Stimulated activated naive CD8-positive, alpha-beta T cell treated with anti-CD3 and anti-CD28 coated beads, Interleukin-15, Interleukin-2, amounts not matched to agents 100 U/mL and 50 U/mL, for 24 hours (primary cell): ENCODE results near the gene TBPL1.
"Not testable (repeated sequence)": the region's sequence is repeated elsewhere in the genome, so short reads cannot be mapped to it uniquely, and the experiment has no call there.

Experiments used
- ATAC-seq: fragments of 150-1000 bp; cut with Tn5 transposase; one replicate; pipeline ENCODE4 v1.10.0; 2021
- DNase-seq: peaks from one replicate; pipeline ENCODE4 v3.0.0; 2021

The TBPL1 gene

GRCh38 chr6:133953634-133954415, 801 bp downstream of the TBPL1 start:
- ATAC-seq: no peak
- no peak for DNase-seq

GRCh38 chr6:133954657-133955576, 1.9 kb downstream of the TBPL1 start:
- DNase-seq (no peak), ATAC-seq (no peak)

GRCh38 chr6:133955582-133956415, 2.8 kb downstream of the TBPL1 start:
- DNase-seq (no peak), ATAC-seq (no peak)

GRCh38 chr6:133956416-133957049, 3.5 kb downstream of the TBPL1 start:
- DNase-seq (no peak), ATAC-seq (no peak)

- DNase-seq (no peak), ATAC-seq (no peak)
Observed at GRCh38 chr6:133957227-133957626, 4.2 kb downstream of the TBPL1 start.

- ATAC-seq: no peak
- DNase-seq: no peak
Observed at GRCh38 chr6:133957780-133958242, 4.8 kb downstream of the TBPL1 start.

- DNase-seq (no peak), ATAC-seq (no peak)
Observed at GRCh38 chr6:133958791-133959190, 5.8 kb downstream of the TBPL1 start.

- DNase-seq: no peak
Observed at GRCh38 chr6:133959667-133960368, 6.8 kb downstream of the TBPL1 start.

DNA sequence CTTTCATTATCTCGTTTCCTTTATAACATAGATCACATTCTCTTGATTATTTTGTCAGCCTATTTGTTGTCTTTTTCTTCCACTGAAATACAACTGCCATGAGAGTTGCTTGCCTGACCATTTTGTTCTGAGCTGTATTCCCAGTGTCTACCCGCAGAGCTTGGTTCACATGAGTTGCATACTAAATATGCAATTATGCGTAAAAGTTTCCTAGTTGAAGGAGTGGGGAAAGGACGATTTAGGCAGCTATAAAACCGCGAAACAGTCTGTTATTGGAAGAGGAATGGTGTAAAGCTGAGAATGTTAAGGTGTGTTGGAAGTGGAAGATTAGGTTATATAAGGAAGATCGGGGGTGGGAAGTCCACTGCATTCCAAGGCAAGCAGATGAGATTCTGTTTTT, 8.8 kb downstream of the TBPL1 start:
- DNase-seq: no peak
- ATAC-seq: no peak

More at GRCh38 chr6:133959667-133960368, 6.8 kb downstream of the TBPL1 start:
- ATAC-seq: no peak

GRCh38 chr6:133964052-133964451, 11.0 kb downstream of the TBPL1 start:
- peak; percentile 38 for ATAC-seq
- DNase-seq: no peak

DNA sequence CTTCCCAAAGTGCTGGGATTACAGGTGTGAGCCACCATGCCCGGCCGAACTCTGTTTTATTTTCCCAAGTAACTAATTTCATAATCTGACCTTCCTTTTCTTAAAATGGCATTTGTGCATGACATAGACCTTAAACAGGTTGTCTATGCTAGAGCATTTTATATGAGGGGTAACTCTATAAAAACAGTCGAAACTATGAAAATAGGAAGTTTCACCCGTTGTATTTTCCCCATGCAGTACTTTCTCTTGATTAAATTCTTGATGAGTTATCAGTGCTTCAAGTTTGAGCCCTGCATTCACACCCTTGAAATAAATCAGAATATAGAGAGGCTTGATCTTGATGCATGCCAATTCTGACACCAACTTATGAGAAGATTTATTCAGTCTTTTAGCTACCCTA, 11.7 kb downstream of the TBPL1 start:
- DNase-seq (no peak), ATAC-seq (no peak)

- ATAC-seq: no peak
- DNase-seq: no peak
Observed at GRCh38 chr6:133965817-133966360, 12.9 kb downstream of the TBPL1 start.

GRCh38 chr6:133966654-133967329, 13.8 kb downstream of the TBPL1 start:
- DNase-seq: no peak
- ATAC-seq: peak; percentile 22

DNA sequence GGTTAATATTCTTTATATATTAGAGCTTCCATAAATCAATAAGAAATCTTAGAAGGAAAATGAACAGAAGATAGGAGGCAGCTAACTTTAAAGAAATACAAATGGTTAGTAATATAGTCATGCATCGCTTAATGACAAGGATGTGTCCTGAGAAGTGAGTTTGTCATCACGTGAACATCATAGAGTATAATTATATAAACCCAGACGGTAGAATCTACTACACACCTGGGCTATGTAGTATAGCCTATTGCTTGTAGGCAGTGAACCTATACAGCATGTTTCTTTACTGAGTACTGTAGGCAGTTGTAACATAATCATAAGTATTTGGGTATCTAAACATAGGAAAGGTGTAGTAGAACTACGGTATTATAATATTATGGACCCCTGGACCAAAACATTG, 14.3 kb downstream of the TBPL1 start:
- no peak for DNase-seq
- ATAC-seq: no peak

- ATAC-seq, DNase-seq: not testable (repeated sequence)
Observed at GRCh38 chr6:133967835-133968234, 14.8 kb downstream of the TBPL1 start.

DNA sequence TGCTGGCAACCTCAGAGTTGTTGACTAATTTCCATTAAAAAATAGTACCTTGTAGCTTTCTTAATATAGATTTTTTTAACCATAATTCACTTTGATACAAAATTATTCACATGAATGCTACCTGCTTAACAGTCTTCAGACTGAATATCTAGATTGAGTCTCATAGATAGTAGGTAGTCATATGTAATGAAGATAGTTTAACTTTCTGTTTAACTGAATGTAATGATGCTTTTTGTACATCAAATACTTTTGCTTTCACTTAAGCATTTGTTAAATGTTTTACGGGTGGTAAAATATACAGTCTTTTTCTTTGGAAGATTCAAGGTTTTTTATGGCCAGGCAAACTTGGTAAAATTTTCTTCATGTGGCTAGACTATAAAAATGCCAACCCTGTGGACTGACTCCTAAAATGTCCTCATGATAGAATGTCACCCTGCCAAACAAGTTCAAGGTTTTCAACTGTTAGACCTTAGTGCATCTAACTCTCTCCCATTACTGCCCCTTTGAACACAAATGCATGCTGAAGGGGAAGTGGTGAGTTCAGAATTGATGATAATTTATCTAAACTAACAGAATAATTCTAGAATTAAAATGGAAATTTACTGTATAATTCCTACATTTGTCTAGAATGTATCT, 16.4 kb downstream of the TBPL1 start:
- DNase-seq (no peak), ATAC-seq (no peak)

- no peak for DNase-seq
- no peak for ATAC-seq
Observed at GRCh38 chr6:133969921-133970295, 16.9 kb downstream of the TBPL1 start.

- no peak for ATAC-seq
- no peak for DNase-seq
Observed at GRCh38 chr6:133971861-133972260, 18.8 kb downstream of the TBPL1 start.

DNA sequence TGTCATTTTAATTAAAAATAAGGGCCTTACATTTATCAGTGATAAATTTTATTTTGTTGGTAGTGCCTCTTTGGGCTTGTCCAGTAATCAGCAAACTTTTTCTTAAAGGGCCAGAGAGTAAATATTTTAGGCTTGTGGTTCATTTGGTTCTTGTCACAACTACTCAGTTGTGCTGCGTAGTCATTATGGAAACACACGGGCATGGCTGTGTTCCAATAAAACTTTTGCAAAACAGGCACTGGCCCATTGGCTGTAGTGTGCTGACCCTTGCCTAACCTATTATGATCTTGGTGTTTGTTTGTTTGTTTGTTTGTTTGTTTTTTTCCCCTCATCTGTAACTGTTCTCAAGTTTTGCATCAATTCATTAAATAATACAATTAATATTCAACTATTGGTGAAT, 19.4 kb downstream of the TBPL1 start:
- ATAC-seq (no peak), DNase-seq (no peak)
